ENCODE results near the gene FANCI. TPM values are rescaled to one million over a fixed set of nuclear protein-coding genes. Genes with fewer than 3 reads are reported as not detected.

Gene FANCI
- total and polyA plus RNA-seq, 2 of the 13 experiments (the other 11 are each of a cell fraction or from before 2014, with no cell fraction given) = 15.7 to 68.8 TPM

GRCh38 chr15:89218531-89218930 lies 25.2 kb upstream of the FANCI start:
- Histone ChIP-seq H3K4me3 (replicated peaks in 1 of 3; ENCODE audit: insufficient read depth in 1 of 3, low read depth in 2 of 3, low read length in 3 of 3) (no peak overlapping the region), H3K36me3 (replicated peaks in 1 of 2; ENCODE audit: control insufficient read depth in 1 of 2, insufficient read depth in 2 of 2, low read length in 2 of 2) (no peaks in the 10 kb centered on the region), H4K20me1 (ENCODE audit: insufficient read depth, low read length) (no peaks in the 10 kb centered on the region), H3K4me1 (ENCODE audit: insufficient read depth, low read length) (0 out of 2 replicates have a peak, but pooled peaks cover 9% of the 10 kb centered on the region), H3K9me3 (ENCODE audit: low read length) (no peaks in the 10 kb centered on the region), H3K79me2 (ENCODE audit: insufficient read depth, low read length) (no peaks in the 10 kb centered on the region), H2AFZ (ENCODE audit: low read length) (no peak overlapping the region), H3K27me3 (ENCODE audit: control insufficient read depth in 1 of 2, insufficient read depth in 2 of 2, low read length in 2 of 2) (no peaks in the 10 kb centered on the region; a peak in 1 of 5 replicates), H3K4me2 (ENCODE audit: low read depth, low read length) (no peak overlapping the region), H3K27ac (ENCODE audit: extremely low read length, insufficient read depth, low read length) (no peak overlapping the region), H3K9ac (ENCODE audit: insufficient read depth, low read depth, low read length) (no peak overlapping the region)
- 71% methylated on average over 7 of the region's 8 CpGs for WGBS (ENCODE audit: low lambda C conversion rate)
- no peak for ATAC-seq
- intact Hi-C loops (cut with micrococcal nuclease; ENCODE audit: unreplicated experiment) (no loop called here), in situ Hi-C loops (cut with HindIII; ENCODE audit: extremely low pct_ligation_motif_present, low pct_unique_long_range_greater_than_20kb) (no loop called here)
- no peak for TF ChIP-seq ZNF83 (CRISPR knock-in tag; IDR thresholded peaks at IDR 0.05; ENCODE audit: borderline replicate concordance)
- TF ChIP-seq AFF4 (CRISPR knock-in tag; IDR thresholded peaks at IDR 0.05) = no peak
- no peak for TF ChIP-seq ADNP (CRISPR knock-in tag; IDR thresholded peaks at IDR 0.05)
- TF ChIP-seq AHR (CRISPR knock-in tag; IDR thresholded peaks at IDR 0.05) = no peak
- no peak for TF ChIP-seq TBP (CRISPR knock-in tag; IDR thresholded peaks at IDR 0.05)
- no peak for TF ChIP-seq SIN3A (IDR thresholded peaks at IDR 0.05; ENCODE audit: borderline replicate concordance, low read depth, low read length)
- no peak for TF ChIP-seq RXRA (CRISPR knock-in tag; IDR thresholded peaks at IDR 0.05)
- TF ChIP-seq THYN1 (CRISPR knock-in tag; IDR thresholded peaks at IDR 0.05; ENCODE audit: borderline replicate concordance, low read depth) = no peak
- no peak for TF ChIP-seq GTF3A (CRISPR knock-in tag; conservative IDR thresholded peaks at IDR 0.05)
- no peak for TF ChIP-seq POLR2G (IDR thresholded peaks at IDR 0.05; ENCODE audit: low read depth, low read length)
- TF ChIP-seq CENPX (CRISPR knock-in tag; IDR thresholded peaks at IDR 0.05) = no peak
- no peak for FAIRE-seq
- ChIA-PET POLR2A (no interaction called here), CTCF (ENCODE audit: low intra/inter-chr PET ratio, low total read pairs) (no interaction called here)
- no peak for DNase-seq (ENCODE audit: low spot score)
- BruUV-seq (replicated peaks) = no TSS peak

All from HepG2 (cell line).